Large intestine (tissue), 3 donors: ENCODE measurements around the gene FBXL17. TPM values are rescaled to one million over a fixed set of nuclear protein-coding genes. Genes with fewer than 3 reads are reported as not detected.

Experiments used
- DNase-seq, 2 donors: peaks; one replicate each; pipeline versions ENCODE4 v3.0.0 to v3.0.0-alpha.2; 2013
- H3K27ac ChIP-seq: one replicate; pipeline ENCODE4 v1.5.1; 2013; ENCODE audit warnings: low read length
- H3K27me3 ChIP-seq: 2 replicates; pipeline ENCODE4 v1.6.1; 2013; ENCODE audit warnings: low read length; ENCODE audit not compliant: control insufficient read depth, insufficient read depth
- H3K36me3 ChIP-seq: 2 replicates; pipeline ENCODE4 v1.6.1; 2013; ENCODE audit warnings: low read length; ENCODE audit not compliant: control insufficient read depth, insufficient read depth
- H3K4me1 ChIP-seq: one replicate; pipeline ENCODE4 v1.6.1; 2013; ENCODE audit warnings: low read length; ENCODE audit not compliant: control insufficient read depth, insufficient read depth
- H3K4me3 ChIP-seq: one replicate; pipeline ENCODE4 v1.5.1; 2013; ENCODE audit warnings: low read length
- H3K9me3 ChIP-seq: one replicate; pipeline ENCODE4 v1.6.1; 2013; ENCODE audit warnings: mild to moderate bottlenecking, low read depth, low read length, moderate library complexity; ENCODE audit not compliant: control insufficient read depth
- WGBS: methylation state at CpG from one replicate; pipeline ENCODE4 v1.1.5; 2013; ENCODE audit warnings: low lambda C conversion rate; ENCODE audit not compliant: insufficient coverage; 5-methylcytosine and 5-hydroxymethylcytosine counted together
- polyA plus RNA-seq: library from polyadenylated mRNA; unstranded; fragments of 120-200 nt; gene quantifications from one replicate; pipeline ENCODE4 v1.2.1, GENCODE V29; 2013

The FBXL17 gene
- polyA plus RNA-seq, 1 donor = 20.4 TPM

DNA sequence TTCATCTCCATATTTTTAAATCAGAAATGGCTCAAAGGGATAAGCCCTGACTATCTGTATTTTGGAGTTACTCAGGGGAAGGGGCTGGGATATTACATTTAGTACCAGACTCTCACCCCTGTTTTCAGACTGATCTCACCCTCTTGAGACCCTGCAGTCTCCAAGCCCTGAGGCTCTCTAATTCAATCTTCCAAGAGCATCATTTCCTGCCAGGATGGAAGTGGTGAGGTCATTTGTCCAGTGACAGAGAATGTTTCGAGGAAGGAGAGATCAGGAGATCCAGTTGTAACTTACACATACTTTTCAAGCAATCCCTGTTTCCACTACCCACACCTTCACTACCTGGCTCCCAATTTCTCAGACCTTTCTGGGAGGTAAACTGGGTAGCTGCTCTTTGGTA is 415.7 kb downstream of the FBXL17 start:
- no peak overlapping the region for H3K27ac ChIP-seq
- DNase-seq = no peak
- H3K9me3 ChIP-seq = no peaks in the 10 kb centered on the region
- no peaks in the 10 kb centered on the region for H3K4me1 ChIP-seq
- H3K27me3 ChIP-seq = no peaks in the 10 kb centered on the region
- H3K4me3 ChIP-seq = no peak overlapping the region
- no peaks in the 10 kb centered on the region for H3K36me3 ChIP-seq
- WGBS = no CpG with 5 or more reads among the region's 1 CpG

DNA sequence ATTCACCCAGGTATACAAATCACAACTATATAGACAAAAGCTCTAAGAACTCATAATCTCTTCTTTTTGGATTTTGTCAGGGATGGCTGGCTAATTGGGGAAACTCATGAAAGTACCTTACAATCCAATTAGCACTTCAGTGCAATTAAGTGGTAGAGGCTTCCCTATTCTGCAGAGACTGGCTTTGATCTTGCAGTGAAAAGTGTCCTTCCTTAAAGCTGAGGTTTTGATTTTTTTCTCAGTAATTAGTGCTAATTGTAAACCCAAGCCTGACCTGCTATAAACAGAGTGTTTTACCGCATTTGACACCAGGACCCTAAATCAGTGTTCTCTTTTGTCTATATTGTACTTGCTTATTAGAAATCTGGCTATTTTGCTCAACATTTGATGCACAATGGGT is 417.2 kb downstream of the FBXL17 start:
- Histone ChIP-seq H3K27me3 (no peaks in the 10 kb centered on the region), H3K4me1 (no peaks in the 10 kb centered on the region), H3K36me3 (no peaks in the 10 kb centered on the region), H3K9me3 (no peaks in the 10 kb centered on the region), H3K27ac (no peak overlapping the region), H3K4me3 (no peak overlapping the region)
- WGBS = no CpG with 5 or more reads among the region's 1 CpG
- no peak for DNase-seq

DNA sequence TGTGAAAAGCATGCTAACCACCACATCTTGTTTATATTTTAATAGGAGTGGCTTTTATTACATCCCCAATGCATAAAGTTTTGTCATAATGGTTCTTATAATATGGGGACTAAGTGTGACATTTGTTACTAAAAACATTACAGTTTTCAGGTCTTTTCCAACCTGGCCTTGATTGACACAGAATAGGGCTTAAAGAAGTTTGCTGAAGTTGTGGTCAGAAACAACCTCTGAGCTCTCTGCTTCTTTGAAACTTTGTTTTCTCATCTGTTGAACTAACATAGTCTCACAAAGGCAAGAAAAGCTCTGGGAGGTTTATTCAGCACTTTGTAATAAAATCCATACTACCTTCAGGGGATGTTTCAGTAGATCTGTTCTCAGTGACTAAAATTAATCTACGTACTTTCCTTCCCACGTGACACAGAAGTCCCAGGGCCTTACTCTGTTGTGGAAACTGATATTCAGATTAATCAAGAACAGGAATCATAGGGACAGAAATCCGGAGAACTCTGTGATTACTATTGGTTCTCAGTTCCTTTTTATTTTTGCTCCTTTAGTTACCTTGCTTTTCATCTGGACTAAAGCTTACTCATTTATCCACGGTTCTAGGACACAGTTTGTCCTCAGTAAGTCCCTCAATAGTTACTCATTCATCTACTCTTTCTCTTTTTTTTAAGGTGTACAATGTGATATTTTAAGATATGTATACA is 422.2 kb downstream of the FBXL17 start:
- no peaks in the 10 kb centered on the region for H3K36me3 ChIP-seq
- no peak overlapping the region for H3K27ac ChIP-seq
- H3K27me3 ChIP-seq = no peaks in the 10 kb centered on the region
- no peak for DNase-seq
- no peak overlapping the region for H3K4me3 ChIP-seq
- H3K4me1 ChIP-seq = no peaks in the 10 kb centered on the region
- WGBS = 83% methylated on average over 2 of the region's 4 CpGs
- no peaks in the 10 kb centered on the region for H3K9me3 ChIP-seq

DNA sequence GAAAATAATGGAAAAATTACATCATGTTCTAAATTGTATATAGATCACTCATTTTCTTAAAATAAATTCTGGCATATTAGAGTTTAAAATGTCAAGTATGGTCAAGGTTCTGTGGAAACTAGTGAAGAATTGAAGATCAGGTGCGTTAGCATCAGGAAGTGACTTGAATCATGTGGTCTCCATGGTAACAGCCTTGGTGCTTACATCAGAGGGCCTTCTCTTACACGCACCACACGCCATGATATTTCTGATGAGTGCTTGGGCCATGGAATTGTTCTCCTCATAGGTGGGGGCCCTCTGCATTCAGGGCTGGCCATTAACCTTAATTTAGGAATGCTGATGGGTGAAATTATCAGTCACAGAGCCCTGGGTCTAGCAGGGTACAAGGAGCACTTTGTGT is 423.0 kb downstream of the FBXL17 start:
- Histone ChIP-seq H3K36me3 (no peaks in the 10 kb centered on the region), H3K27me3 (no peaks in the 10 kb centered on the region), H3K27ac (no peak overlapping the region), H3K4me1 (no peaks in the 10 kb centered on the region), H3K9me3 (no peaks in the 10 kb centered on the region), H3K4me3 (no peak overlapping the region)
- no CpG with 5 or more reads among the region's 3 CpGs for WGBS
- DNase-seq = no peak

DNA sequence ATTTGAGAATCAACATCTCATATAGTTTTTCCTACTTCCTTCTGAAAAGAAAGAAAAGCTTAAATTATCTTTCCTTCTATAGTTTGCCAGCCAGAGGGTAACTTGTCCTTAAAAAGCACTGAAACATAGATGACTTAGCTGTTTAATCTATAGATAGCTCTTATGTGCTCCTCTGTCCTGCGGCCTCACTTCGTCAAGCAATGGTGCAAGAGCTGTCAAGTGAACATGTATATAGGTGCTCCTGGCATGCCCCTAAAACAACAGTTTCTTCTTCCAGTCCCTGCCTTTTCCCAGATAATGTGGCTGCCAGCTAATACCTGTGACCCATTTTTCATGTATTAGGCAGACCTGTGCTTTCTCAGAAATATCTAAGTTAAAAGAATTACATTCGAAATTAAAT is 423.5 kb downstream of the FBXL17 start:
- WGBS = 100% methylated on average over 1 of the region's 3 CpGs
- Histone ChIP-seq H3K4me3 (no peak overlapping the region), H3K9me3 (no peaks in the 10 kb centered on the region), H3K27ac (no peak overlapping the region), H3K36me3 (no peaks in the 10 kb centered on the region), H3K4me1 (no peaks in the 10 kb centered on the region), H3K27me3 (no peaks in the 10 kb centered on the region)
- no peak for DNase-seq

DNA sequence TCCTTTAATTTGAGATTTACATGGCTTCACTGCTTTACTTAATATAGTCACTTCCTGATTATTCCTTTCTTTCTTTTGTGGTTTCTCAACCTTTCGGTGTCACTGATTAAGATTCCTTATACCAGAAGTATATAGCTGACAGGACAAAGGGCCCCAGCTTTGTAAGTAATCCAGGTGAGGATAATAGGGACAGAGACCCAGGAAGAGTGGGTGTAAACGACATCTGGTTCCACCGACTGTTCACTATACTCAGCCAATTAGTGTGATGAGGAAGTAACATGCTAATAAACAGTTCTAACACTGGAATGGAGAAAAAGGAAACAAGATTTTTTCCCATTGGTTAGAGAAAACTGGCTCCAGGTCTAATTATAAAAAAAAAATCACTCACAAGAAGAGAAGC is 424.8 kb downstream of the FBXL17 start:
- no peak for DNase-seq
- WGBS = no CpG with 5 or more reads among the region's 3 CpGs
- Histone ChIP-seq H3K27ac (no peak overlapping the region), H3K27me3 (no peaks in the 10 kb centered on the region), H3K36me3 (no peaks in the 10 kb centered on the region), H3K9me3 (no peaks in the 10 kb centered on the region), H3K4me1 (no peaks in the 10 kb centered on the region), H3K4me3 (no peak overlapping the region)

DNA sequence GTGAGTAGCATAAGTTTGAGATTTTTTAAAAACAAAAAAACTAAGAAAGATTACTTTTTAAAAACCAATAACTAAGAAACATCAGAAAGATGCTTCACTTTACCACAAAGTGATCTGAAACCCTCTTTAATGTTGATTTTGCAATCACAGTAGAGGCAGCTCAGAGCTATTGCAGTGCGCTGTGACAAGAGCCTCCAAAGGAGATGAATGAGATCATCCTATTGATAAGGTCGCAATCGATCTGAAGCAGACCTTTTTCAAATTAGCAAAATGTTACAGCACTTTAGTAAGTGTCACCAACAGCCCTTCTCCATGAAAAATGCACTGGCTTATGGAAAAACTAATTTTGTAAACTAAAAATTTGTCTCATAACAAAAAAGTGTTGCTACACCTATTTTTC is 426.6 kb downstream of the FBXL17 start:
- no peaks in the 10 kb centered on the region for H3K4me1 ChIP-seq
- H3K4me3 ChIP-seq = no peak overlapping the region
- no peak for DNase-seq
- no peaks in the 10 kb centered on the region for H3K9me3 ChIP-seq
- no peaks in the 10 kb centered on the region for H3K27me3 ChIP-seq
- H3K27ac ChIP-seq = no peak overlapping the region
- no peaks in the 10 kb centered on the region for H3K36me3 ChIP-seq
- 40% methylated on average over 2 of the region's 3 CpGs for WGBS

DNA sequence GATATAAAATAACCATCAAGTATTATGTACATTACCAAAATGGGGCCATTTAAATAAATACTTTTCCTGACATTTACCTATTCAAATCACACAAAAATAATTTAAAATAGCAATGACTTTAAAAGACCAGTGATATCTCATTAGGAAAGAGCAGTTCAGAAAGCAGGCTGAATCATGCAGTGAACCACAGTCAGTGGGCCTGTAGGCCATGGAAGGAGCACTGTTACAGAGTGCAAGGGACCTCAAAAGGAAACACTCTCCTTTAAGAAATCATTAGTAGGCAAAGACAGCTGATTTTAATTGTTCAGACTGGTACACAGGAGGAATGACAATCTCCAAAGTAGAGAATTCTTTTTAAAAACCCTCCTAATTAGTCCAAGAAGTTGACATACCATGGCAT is 427.6 kb downstream of the FBXL17 start:
- Histone ChIP-seq H3K27ac (no peak overlapping the region), H3K9me3 (no peaks in the 10 kb centered on the region), H3K36me3 (no peaks in the 10 kb centered on the region), H3K4me1 (no peaks in the 10 kb centered on the region), H3K4me3 (no peak overlapping the region), H3K27me3 (no peaks in the 10 kb centered on the region)
- DNase-seq = no peak

DNA sequence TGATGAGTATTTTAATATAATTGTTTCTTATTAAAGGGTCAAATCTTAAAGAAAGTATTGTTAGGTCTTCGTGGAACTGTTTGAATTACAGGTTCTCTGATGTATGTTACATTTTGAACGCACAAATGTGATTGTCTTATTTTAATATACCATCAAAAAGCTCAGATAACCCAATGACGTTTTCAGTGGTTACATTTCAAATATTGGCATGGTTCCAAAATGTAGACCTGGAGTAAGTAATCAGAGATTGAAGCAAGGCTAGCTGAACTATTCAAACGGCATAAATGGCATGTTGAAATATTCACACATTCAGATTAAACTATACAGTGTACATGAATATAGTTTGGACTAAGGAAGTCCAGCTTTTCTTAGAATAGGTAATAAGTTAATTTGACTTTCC is 429.4 kb downstream of the FBXL17 start:
- H3K4me1 ChIP-seq = no peaks in the 10 kb centered on the region
- DNase-seq = no peak
- 71% methylated on average over 3 of the region's 4 CpGs for WGBS
- H3K27me3 ChIP-seq = no peaks in the 10 kb centered on the region
- no peaks in the 10 kb centered on the region for H3K36me3 ChIP-seq
- no peaks in the 10 kb centered on the region for H3K9me3 ChIP-seq
- no peak overlapping the region for H3K4me3 ChIP-seq
- H3K27ac ChIP-seq = no peak overlapping the region

DNA sequence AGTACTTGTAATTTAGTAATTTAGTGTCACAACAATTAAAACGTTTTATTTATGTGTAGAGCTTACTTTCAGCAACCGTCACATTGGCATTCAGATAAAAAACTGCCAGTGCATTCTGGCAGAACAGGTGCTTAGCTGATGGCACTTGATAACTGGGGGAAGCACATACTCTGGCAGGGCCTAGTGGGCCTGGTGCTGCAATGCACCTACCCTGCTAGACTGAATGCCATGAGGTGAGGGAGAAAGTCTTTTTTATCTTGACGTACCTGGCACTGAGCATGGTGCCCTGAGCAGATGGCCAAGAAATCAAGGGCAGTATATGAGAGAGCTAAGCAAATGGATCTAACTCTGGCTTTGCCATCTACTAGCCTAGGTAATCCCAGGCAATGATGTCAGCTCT is 430.6 kb downstream of the FBXL17 start:
- DNase-seq = no peak
- no peak overlapping the region for H3K4me3 ChIP-seq
- no peak overlapping the region for H3K27ac ChIP-seq
- WGBS = no CpG with 5 or more reads among the region's 3 CpGs
- H3K36me3 ChIP-seq = no peaks in the 10 kb centered on the region
- no peaks in the 10 kb centered on the region for H3K9me3 ChIP-seq
- H3K4me1 ChIP-seq = no peaks in the 10 kb centered on the region
- no peaks in the 10 kb centered on the region for H3K27me3 ChIP-seq

DNA sequence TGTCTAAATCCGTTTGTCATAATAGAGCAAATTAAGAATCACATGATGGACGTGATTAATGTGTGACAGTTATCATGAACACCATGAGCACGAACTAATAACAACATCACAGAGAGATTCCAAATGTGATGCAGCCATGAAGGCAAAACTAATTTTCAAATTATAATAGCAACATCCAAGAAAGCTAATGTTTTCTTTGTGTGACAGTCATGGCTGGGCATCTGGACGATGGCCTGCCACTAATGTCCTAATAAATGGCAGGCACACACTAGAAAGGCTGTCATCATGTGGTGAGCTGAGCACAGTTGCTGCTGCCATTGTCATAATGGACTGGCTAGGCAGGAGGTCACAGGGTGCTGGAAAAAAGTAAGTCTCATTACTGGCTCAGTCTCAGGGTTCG is 431.1 kb downstream of the FBXL17 start:
- no peaks in the 10 kb centered on the region for H3K27me3 ChIP-seq
- no peaks in the 10 kb centered on the region for H3K4me1 ChIP-seq
- DNase-seq = no peak
- 100% methylated on average over 1 of the region's 5 CpGs for WGBS
- H3K4me3 ChIP-seq = no peak overlapping the region
- no peaks in the 10 kb centered on the region for H3K9me3 ChIP-seq
- H3K36me3 ChIP-seq = no peaks in the 10 kb centered on the region
- H3K27ac ChIP-seq = no peak overlapping the region
